Fibroblast of villous mesenchyme (primary cell): ENCODE measurements around the gene ZNF101. TPM values are rescaled to one million over a fixed set of nuclear protein-coding genes. Genes with fewer than 3 reads are reported as not detected.

Source experiments
- DNase-seq: peaks from one replicate; pipeline ENCODE4 v3.0.0-alpha.2; 2010; ENCODE audit warnings: low read depth
- H3K4me3 ChIP-seq: 2 replicates; pipeline ENCODE4 v1.5.1; 2011; ENCODE audit warnings: low read depth, mild to moderate bottlenecking, low read length
- total RNA-seq: library from RNA; depleted of rRNA; stranded (reverse); fragments of >200 nt; gene quantifications from 2 replicates; pipeline ENCODE4 v1.2.3, GENCODE V29; 2012
- TF ChIP-seq, protein P1 (sequence below): IDR thresholded peaks from 2 replicates; pipeline ENCODE4 v1.5.1; 2012; ENCODE audit warnings: low read depth, mild to moderate bottlenecking, low read length; ENCODE audit not compliant: insufficient read depth

ZNF101 gene
- total RNA-seq, 1 donor = 5.6 TPM

DNA sequence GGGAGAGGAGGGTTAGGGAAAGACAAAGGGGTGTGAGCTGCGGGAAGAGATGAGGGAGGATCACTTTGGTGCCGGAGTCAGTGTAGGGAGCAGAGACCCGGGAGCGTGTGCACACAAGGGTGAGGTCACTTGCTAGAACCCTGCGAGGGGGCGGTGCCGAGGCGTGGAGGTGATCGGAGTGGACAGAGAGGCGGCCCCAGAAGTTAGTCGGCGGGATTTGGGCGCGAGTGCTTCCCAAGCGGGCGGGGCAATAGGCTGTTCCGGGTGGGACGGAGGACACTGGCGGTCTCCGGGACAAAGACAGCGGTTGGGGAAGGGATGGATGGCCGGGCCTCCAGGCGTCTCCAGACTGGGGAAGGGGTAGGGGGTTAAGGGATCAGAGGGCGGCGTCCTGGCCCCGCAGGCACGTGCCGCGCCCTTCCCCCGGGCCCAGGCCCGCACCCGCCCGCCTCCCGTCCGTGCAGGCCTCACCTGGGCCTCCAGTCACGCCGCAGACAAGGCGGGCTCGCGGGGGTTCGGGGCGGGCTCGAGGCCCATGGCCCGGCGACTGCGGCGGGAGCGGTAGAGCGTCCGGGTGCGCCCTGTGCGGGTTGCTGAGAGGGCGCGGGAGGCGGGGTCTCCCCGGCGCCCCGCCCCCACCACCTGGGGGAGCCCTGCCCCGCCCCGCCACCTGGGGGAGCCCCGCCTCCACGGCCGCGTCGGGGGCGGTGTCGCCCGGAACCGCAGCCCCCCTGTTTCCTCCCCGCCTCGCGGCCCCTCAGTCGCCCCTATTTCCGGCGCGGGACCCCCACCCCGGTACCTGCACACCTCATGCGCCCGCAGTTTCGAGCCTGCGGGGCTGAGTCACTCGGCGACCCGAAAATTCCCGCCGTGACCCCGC, 40.8 kb upstream of the ZNF101 start, which contains the start of gene LPAR2:
LPAR2 (minus strand) TSS at position 600 of the 880 bp plus-strand sequence. CDS start 945 bp downstream, outside the sequence.
- TF ChIP-seq, protein P1, sequence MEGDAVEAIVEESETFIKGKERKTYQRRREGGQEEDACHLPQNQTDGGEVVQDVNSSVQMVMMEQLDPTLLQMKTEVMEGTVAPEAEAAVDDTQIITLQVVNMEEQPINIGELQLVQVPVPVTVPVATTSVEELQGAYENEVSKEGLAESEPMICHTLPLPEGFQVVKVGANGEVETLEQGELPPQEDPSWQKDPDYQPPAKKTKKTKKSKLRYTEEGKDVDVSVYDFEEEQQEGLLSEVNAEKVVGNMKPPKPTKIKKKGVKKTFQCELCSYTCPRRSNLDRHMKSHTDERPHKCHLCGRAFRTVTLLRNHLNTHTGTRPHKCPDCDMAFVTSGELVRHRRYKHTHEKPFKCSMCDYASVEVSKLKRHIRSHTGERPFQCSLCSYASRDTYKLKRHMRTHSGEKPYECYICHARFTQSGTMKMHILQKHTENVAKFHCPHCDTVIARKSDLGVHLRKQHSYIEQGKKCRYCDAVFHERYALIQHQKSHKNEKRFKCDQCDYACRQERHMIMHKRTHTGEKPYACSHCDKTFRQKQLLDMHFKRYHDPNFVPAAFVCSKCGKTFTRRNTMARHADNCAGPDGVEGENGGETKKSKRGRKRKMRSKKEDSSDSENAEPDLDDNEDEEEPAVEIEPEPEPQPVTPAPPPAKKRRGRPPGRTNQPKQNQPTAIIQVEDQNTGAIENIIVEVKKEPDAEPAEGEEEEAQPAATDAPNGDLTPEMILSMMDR = no peak
- peak within 1 kb of the TSS; percentile 45 for H3K4me3 ChIP-seq
- DNase-seq = peak; percentile 18

DNA sequence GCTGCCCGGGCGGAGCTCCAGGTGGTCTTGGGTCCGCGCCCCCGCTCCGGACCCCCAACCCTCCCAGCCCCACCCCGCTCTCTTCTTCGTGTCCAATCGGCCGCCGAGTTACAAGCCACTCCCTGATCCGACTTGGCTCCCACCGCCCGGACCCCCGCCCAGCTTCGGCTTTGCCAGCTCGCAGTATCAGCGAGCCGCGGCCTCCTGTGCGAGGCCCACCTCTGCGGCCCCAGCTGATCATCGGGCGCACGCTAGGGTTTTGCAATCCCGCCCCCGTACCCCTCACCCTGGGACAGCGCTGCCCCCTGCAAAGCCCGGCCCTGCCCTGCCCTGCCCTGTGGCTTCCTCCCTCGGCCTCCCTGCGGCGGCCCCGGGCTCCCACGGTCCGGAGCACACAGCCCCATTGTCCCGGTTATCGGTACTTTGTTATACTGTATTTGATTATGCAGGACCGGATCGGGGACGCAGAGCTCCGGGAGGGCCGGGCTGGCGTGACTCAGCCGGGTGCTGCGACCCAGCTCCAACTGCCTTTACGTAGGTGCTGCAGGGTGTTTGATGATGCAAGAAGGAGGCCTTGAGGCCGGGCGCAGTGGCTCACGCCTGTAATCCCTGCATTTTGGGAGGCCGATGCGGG, 40.0 kb upstream of the ZNF101 start:
- peak overlapping the region; percentile 45 for H3K4me3 ChIP-seq
- TF ChIP-seq, protein P1 = no peak
- peak; percentile 63 for DNase-seq

DNA sequence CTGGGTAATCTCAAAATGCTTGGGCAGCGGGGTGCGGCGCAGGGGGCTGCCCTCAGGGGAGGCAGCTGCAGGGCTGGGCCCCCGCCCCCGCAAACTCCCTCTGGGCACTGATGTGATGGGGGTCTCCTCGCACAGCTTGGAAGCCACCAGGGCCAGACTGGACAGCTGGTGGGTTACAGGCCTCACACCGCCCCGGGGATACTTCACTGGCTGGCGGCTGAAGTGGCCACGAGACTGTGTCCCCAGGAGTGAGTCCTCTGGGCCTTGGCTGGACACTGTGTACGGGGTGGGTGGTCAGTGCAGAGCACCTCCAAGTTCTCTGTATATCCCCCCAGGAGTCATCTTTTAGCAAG, 38.6 kb upstream of the ZNF101 start:
- TF ChIP-seq, protein P1 = no peak
- DNase-seq = no peak
- no peak overlapping the region for H3K4me3 ChIP-seq

DNA sequence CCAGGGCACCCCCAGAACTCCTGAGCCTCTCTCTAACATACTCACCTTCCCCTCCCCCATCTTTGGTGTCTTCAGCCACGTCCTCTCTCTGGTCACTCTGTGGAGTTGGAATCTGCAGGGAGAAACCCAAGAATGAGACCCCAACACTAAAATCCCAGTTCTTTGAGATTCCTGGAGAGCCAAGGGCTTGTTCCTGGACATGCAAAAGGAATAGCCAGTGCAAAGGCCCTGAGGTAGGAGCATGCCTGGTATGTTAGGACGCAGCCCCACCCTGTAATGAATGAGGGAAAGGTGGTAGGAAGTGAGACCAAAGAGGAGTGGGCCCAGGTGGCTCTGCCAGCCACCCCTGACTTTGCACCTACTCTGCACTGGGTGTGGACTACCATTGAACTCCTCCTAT, 38.2 kb upstream of the ZNF101 start:
- TF ChIP-seq, protein P1 = no peak
- DNase-seq = no peak
- H3K4me3 ChIP-seq = no peak overlapping the region

DNA sequence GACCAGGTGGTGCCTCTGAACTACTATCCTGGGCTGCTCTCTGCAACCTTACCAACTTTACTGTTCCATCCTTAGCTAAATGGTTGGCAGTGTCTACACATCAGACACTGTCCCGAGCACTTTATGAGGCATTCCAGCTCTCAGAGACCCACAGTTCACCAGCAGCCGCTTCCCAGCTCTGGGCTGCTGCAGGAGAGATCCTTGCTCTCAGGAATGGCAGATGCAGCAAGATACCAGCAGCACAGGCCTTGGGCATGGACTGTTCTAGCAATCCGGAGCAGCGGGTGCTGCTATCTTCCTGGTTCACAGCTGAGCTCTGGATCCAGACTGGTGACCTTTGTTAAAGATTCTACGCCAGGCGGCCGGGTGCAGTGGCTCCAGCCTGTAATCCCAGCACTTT, 37.3 kb upstream of the ZNF101 start:
- DNase-seq = no peak
- TF ChIP-seq, protein P1 = no peak

DNA sequence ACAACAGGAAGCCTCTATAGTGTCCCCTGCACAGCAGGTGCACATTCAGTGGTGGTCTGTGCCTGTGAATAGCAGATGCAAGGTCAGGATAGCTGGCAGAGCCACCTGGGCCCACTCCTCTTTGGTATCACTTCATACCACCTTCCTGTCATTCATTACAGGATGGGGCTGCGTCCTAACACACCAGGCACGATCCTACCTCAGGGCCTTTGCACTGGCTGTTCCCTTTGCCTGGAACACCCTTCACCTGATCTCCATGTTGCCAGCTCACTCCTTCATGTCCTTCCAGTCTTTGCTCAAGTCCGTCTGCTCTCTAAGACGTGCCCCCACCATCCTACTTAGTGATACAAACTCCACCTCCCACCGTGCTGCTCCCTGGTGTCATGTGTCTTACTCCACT, 36.0 kb upstream of the ZNF101 start:
- TF ChIP-seq, protein P1 = no peak
- H3K4me3 ChIP-seq = no peak overlapping the region
- DNase-seq = no peak

More for the DNA sequence above, 37.3 kb upstream of the ZNF101 start:
- H3K4me3 ChIP-seq = no peak overlapping the region
